Tongue (tissue), 3 donors: ENCODE measurements around the gene ADAM10. TPM values are rescaled to one million over a fixed set of nuclear protein-coding genes. Genes with fewer than 3 reads are reported as not detected.
A peak's percentile ranks its signal among the peaks of the same experiment; 100 is the strongest.

ENCODE experiments used
- DNase-seq: peaks from one replicate; pipeline ENCODE4 v3.0.0-alpha.2; 2015
- small RNA-seq: library from RNA; depleted of rRNA; stranded (forward); fragments of <200 nt; gene quantifications from one replicate; pipeline ENCODE3, GENCODE V24; 2014; ENCODE audit warnings: low replicate concordance
- total RNA-seq: library from RNA; depleted of rRNA; stranded (reverse); fragments of >200 nt; gene quantifications from one replicate; pipeline ENCODE4 v1.2.3, GENCODE V29; 2014

Gene ADAM10
- total RNA-seq, 1 donor from 2014 or later: 106 TPM

- DNase-seq: no peak
Observed at GRCh38 chr15:58551084-58551763, 198.3 kb downstream of the ADAM10 start.

GRCh38 chr15:58549785-58550074 lies 199.8 kb downstream of the ADAM10 start:
- DNase-seq: no peak

GRCh38 chr15:58549013-58549784 lies 200.3 kb downstream of the ADAM10 start:
- peak; percentile 90 for DNase-seq

- no peak for DNase-seq
Observed at GRCh38 chr15:58548308-58549012, 201.0 kb downstream of the ADAM10 start.

GRCh38 chr15:58547628-58548307 lies 201.7 kb downstream of the ADAM10 start:
- no peak for DNase-seq

- DNase-seq: peak; percentile 42
Observed at GRCh38 chr15:58546635-58547627, 202.6 kb downstream of the ADAM10 start.

- no peak for DNase-seq
Observed at GRCh38 chr15:58546066-58546591, 203.4 kb downstream of the ADAM10 start.

- no peak for DNase-seq
Observed at GRCh38 chr15:58545307-58546065, 204.0 kb downstream of the ADAM10 start.

GRCh38 chr15:58544756-58545155 lies 204.8 kb downstream of the ADAM10 start:
- DNase-seq: no peak

GRCh38 chr15:58543664-58544335 lies 205.7 kb downstream of the ADAM10 start:
- no peak for DNase-seq

- no peak for DNase-seq
Observed at GRCh38 chr15:58541410-58542087, 208.0 kb downstream of the ADAM10 start.

- DNase-seq: no peak
Observed at GRCh38 chr15:58539548-58539947, 210.0 kb downstream of the ADAM10 start.

GRCh38 chr15:58538901-58539300 lies 210.6 kb downstream of the ADAM10 start:
- DNase-seq: no peak

Small RNA genes lying within 50 kb of the gene (small RNA-seq; reads per million reads assigned to genes)
- gene AC091046.1 (not detected), gene RF00012 (not detected)

Other genes starting within 250 kb of the ADAM10 start
- gene MINDY2, start 21.6 kb upstream of the ADAM10 start, total RNA-seq: 23.9 TPM
- gene SLTM, start 184.0 kb upstream of the ADAM10 start, total RNA-seq: 133 TPM
- gene RNF111, start 238.0 kb upstream of the ADAM10 start, total RNA-seq: 27.7 TPM